ENCODE results near the gene PPP1R13B.

Gene PPP1R13B

DNA sequence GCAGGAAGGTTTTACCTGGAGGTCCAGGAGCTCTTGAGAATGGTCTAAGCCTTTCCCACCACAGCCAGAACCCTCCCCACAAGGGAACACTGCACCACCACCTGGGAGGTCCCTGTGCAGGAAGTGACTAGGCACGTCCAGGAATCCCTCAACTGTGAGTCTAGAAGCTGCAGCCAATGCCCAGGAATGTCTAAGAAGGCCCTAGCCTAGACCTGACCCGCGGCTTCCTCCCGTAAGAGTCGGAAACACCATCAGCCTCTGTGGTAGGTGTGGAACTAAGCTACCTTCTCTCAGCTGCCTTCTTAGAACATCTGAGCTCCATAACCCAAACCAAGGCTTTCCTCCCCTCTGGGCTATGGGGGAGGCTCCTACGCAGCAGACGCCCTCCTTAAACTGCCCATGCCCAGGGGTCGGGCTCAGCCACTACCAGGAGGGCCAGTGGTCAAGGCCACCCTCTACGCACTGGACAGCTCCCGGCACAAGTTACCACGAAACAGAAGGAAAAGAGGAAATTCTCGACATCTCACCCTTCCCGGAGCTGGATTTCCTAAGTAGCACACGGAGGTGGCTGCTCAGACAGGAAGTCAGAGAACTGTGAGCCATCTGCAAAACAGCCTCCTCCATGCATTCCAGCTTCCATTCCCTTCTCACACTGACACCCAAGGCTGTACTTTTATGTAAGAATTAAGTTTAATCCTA lies 106.2 kb downstream of the PPP1R13B start:
- no peak for DNase-seq

DNA sequence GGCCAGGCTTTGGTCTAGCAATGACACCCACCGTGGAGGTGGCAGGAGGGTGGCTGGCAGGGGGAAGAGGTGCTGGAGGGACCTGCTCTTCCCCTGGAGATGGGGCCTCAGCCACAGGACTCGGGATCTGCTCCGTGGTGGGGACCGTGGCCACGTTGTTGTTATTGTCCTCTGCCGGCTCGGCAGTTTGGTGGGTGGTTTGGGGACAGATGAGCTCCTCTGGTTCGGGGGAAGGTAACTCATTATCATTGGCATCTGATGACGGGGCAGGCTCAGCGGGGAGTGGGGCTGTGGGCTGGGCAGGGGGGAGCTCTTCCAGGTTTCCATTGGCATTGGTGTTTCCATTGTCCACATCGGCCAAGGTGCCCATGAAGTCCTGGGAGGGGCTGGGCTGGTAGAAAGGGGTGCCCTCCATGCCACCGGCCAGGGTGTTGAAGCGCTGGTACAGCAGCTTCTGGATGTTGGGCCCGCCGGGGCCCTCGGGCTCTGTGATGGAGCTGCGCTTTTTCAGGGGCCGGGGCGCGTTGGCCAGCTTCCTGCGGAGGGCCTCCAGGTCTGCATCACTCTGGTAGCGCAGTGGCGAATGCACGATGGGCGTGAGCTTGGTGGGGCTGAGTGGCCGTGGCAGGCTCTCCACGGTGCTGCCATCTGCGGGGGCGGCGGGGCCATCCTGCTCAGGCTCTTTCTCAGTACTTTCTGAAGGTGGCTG lies 107.4 kb downstream of the PPP1R13B start:
- DNase-seq = no peak

DNA sequence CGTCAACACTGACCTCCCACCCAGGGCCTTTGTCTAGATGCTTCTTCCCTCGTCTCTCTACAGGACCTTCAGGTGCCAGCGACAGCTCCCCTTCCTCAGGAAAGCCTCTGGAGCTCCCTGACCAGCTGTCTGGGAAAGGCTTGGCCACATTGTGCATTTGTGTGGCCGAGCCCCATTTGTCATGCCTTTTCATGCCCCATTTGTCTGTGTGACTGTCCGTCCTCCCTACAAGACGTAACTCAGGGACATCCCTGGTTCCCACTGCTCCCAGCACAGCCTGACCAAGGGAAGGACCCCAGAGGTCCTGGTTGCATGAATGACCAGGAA lies 107.9 kb downstream of the PPP1R13B start:
- DNase-seq = no peak

- DNase-seq = no peak
These were observed 108.5 kb downstream of the PPP1R13B start for GRCh38 chr14:103738701-103739451.

GRCh38 chr14:103738166-103738565 lies 109.2 kb downstream of the PPP1R13B start:
- DNase-seq = no peak

- no peak for DNase-seq
These were observed 109.8 kb downstream of the PPP1R13B start for GRCh38 chr14:103737432-103738045.

- no peak for DNase-seq
These were observed 110.6 kb downstream of the PPP1R13B start for GRCh38 chr14:103736546-103737431.

GRCh38 chr14:103735815-103736545 lies 111.4 kb downstream of the PPP1R13B start:
- no peak for DNase-seq

DNA sequence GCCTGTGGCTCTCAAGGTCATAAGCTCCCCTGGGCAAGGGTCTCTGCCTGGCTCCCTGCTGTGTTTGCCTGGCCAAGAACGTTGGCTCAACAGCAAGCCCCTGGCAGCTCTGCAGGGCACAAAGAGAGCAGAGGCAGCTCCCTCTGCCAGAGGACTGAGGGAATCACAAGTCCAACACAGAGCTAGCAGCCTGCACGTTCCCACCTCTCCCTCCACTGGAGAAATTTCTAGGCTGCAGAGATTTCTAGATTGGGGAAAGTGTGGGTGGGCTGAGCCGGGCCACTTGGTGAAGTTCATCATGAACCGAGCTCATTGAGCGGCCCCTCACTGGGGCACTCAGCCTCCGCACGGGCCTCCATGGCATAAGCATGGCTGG lies 111.9 kb downstream of the PPP1R13B start:
- no peak for DNase-seq

- DNase-seq = no peak
These were observed 112.4 kb downstream of the PPP1R13B start for GRCh38 chr14:103735022-103735421.

- DNase-seq = no peak
These were observed 113.1 kb downstream of the PPP1R13B start for GRCh38 chr14:103734081-103734888.

- no peak for DNase-seq
These were observed 113.7 kb downstream of the PPP1R13B start for GRCh38 chr14:103733651-103734050.

DNA sequence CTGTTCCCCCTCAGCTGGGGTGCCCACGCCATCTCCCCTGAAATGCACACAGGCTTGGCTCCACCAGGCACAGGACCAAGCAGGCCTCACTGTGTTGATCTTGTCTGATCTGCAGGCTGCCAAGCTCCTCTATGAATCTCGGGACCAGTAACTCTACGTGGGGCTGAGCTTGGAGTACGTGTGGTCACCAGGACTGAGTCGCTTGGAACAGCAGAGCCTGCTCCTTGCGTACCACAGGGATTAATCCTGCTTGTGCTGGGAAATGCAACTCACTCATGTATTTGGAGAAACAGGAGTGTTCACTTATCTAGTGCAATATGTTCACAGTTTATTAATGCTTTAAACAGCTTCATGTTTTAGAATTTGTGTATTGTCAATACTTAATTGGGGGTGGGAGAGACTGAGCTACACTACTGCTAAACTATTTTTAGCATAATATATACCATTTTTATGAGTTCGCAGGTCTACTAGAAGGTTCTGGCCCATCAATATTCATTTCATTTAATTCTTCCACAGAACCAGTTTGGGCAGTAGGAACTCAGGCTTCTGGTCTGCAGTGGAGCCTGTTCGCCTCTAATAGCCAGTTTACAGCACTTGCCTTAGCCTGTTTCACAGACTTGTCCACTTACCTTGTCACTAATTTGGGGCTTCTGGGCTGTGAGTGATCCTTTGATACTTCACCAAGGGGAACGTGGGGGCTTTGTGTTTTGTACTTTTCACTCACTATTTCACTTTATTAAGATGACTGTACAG lies 114.3 kb downstream of the PPP1R13B start:
- DNase-seq = no peak

DNA sequence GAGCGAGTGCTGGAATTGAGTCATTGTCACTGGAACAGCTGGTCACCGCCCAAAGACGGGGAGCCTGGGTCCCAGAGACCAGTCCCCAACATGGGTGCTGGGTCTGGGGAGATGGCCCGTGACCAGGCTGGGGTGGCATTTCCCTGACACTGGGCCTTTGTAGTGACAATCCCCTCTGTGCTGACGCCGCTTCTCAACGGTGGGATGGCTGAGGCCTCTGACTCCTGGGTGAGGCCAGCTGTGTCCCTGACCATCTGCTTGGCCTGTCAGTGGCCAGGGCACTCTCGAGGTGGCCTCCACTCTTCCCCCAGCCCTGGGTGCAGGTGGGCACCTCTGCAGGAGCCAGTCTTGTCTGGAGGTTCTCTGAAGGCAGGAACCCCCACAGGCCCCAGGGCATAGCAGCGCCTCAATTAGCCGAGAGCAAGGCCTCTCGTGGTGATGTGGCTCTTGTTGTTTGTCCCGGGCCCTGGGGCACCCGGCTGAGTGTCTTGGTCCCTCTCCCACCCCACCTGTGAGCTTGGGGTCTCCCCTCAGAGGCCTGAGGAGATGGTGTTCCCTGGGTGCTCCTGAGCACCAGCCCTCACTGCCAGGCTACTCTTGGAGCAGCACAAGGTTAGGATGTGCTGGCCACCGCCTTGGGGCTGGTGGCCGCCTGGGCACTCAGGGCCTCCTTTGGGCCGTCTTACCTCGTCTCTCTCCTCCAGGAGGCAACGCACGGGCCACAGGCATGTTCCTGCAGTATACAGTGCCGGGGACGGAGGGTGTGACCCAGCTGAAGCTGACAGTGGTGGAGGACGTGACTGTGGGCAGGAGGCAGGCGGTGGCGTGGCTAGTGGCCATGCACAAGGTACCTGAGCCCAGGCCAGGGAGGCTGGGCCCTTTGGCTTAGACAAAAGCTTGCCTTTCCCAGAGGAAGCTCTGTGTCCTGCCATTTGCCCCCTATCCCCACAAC lies 115.2 kb downstream of the PPP1R13B start:
- no peak for DNase-seq

- DNase-seq = no peak
These were observed 115.9 kb downstream of the PPP1R13B start for GRCh38 chr14:103731481-103731880.

DNA sequence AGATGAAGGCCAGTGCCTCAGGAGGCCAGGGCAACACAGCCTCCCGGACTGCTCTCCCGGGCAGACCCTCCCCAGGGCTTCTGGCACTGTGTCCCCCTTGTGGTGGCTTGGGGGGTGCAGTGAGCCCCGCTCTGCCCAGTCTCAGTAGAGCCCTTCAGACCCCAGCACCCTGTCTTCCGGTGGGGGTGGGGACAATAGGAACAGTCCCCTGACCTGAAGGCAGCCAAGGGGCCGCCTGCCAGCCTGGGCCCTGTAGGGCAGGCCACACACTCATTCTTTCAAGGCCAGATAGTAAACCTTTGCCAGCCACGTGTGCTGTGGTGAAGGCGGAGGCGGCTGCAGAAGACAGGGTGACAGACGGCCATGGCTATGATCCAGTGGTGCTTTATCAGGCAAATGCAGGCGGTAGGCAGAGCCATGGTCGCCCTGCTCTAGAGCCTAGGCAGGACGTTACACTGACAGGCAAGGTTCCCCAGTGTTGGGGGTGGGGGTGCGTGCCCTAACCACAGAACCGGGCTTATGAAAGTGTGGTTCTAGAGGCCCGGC lies 116.8 kb downstream of the PPP1R13B start:
- no peak for DNase-seq

DNA sequence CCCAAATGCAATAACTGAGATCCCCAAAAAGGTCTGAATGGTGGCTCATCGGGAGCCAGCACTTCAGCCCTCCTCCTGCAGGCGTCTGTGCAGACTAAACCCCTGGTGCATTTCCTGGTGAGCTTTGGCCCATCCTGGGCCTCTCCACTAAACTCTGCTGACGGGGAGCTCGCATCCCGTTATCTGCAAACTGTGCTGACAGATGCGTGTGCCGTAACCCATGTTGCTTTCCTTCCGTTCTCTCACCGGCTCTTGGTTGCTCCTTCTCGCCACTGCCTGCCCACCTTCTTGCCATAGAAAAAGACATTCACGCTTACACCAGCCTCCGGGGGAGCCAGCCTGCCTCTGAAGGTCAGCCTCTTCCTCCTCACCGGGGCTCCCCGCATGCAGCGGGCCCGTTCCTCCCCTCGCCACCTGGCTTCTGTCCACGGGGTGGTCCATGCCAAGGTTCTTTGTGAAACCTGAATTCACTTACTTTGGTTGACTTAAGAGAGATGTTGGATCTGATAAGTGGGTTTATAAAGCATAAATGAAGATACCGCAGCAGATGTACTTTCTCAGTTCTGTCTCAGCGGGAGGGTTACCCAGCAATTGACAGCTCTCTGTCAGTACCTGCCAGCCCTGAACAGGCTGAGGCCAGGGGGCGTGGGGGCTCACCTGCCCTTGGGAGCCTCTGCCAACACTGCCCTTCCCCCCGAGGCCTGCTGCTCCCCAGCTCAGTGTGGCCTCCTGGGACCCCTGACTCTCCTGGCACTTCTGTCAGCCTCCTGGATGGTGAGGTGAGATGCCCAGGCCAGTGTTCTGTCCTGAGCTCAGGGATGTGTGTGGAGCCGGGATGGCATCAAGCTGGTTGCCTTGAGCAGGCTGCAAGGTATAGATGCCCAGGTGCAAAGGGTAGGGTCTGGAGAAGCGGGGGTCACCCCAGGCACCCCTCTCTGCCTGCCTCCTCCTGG lies 117.6 kb downstream of the PPP1R13B start:
- no peak for DNase-seq

All from stimulated activated naive CD4-positive, alpha-beta T cell (primary cell).